IMR-90 (cell line): ENCODE results near the gene DSC3.

ENCODE experiments used
- BHLHE40 ChIP-seq: fragments of 150-350 bp; IDR thresholded peaks from 2 replicates; pipeline ENCODE4 v1.6.1; 2016; ENCODE audit warnings: mild to moderate bottlenecking, low read depth, low read length
- FOS ChIP-seq: fragments of 150-350 bp; IDR thresholded peaks from 2 replicates; pipeline ENCODE4 v1.6.1; 2016; ENCODE audit warnings: low read depth, low read length
- MAZ ChIP-seq: IDR thresholded peaks from 2 replicates; pipeline ENCODE4 v1.6.1; 2012; ENCODE audit warnings: low read depth, mild to moderate bottlenecking, low read length, improper control_type of control experiment, moderate library complexity, borderline replicate concordance
- MXI1 ChIP-seq: IDR thresholded peaks from 2 replicates; pipeline ENCODE4 v1.6.1; 2012; ENCODE audit warnings: low read depth, mild to moderate bottlenecking, low read length, moderate library complexity, borderline replicate concordance
- POLR2A ChIP-seq: IDR thresholded peaks from 2 replicates; pipeline ENCODE4 v1.6.1; 2012; ENCODE audit warnings: mild to moderate bottlenecking, low read depth, low read length
- RAD21 ChIP-seq: IDR thresholded peaks from 2 replicates; pipeline ENCODE4 v1.6.1; 2012; ENCODE audit warnings: low read length, improper control_type of control experiment
- RFX5 ChIP-seq: IDR thresholded peaks from 2 replicates; pipeline ENCODE4 v1.8.0; 2012; ENCODE audit warnings: low read depth, mild to moderate bottlenecking, low read length, moderate library complexity
- SMC3 ChIP-seq: fragments of 150-350 bp; IDR thresholded peaks from 2 replicates; pipeline ENCODE4 v1.6.1; 2016; ENCODE audit warnings: low read depth, mild to moderate bottlenecking, antibody characterized with exemption, low read length, moderate library complexity
- TF ChIP-seq, protein P1 (sequence below): conservative IDR thresholded peaks from 2 replicates; pipeline ENCODE4 v1.5.1; 2012; ENCODE audit warnings: mild to moderate bottlenecking, low read depth, low read length, improper control_type of control experiment
- TF ChIP-seq, protein P2 (sequence below): fragments of 150-350 bp; IDR thresholded peaks from 2 replicates; pipeline ENCODE4 v1.6.1; 2017; ENCODE audit warnings: mild to moderate bottlenecking, antibody characterized with exemption, low read length, low read depth
- TF ChIP-seq, protein P3 (sequence below): fragments of 150-350 bp; IDR thresholded peaks from 2 replicates; pipeline ENCODE4 v1.6.1; 2016; ENCODE audit warnings: low read depth, mild to moderate bottlenecking, low read length, moderate library complexity, borderline replicate concordance

DNA sequence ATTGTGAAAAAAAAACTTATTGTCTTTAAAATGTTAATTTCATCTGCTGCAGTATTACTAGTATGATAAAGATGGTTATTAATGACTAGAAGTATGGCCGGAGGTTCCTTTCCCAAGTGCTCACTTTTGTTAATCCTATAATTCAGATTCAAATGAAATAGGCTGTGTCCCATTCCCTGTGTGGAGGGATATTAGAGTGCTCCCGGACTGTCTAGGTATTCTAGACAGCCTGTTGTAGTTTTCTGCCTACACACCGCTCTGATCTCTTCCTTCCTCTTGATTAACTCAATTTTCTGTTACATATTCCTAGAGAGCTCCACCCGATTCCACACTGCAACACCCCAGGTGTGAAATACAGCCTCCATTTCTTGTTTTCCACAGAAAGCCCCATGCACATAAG, 15.4 kb upstream of the DSC3 start:
- TF ChIP-seq, protein P1, sequence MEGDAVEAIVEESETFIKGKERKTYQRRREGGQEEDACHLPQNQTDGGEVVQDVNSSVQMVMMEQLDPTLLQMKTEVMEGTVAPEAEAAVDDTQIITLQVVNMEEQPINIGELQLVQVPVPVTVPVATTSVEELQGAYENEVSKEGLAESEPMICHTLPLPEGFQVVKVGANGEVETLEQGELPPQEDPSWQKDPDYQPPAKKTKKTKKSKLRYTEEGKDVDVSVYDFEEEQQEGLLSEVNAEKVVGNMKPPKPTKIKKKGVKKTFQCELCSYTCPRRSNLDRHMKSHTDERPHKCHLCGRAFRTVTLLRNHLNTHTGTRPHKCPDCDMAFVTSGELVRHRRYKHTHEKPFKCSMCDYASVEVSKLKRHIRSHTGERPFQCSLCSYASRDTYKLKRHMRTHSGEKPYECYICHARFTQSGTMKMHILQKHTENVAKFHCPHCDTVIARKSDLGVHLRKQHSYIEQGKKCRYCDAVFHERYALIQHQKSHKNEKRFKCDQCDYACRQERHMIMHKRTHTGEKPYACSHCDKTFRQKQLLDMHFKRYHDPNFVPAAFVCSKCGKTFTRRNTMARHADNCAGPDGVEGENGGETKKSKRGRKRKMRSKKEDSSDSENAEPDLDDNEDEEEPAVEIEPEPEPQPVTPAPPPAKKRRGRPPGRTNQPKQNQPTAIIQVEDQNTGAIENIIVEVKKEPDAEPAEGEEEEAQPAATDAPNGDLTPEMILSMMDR: no peak
- TF ChIP-seq MXI1: no peak
- no peak for TF ChIP-seq BHLHE40
- TF ChIP-seq, protein P2, sequence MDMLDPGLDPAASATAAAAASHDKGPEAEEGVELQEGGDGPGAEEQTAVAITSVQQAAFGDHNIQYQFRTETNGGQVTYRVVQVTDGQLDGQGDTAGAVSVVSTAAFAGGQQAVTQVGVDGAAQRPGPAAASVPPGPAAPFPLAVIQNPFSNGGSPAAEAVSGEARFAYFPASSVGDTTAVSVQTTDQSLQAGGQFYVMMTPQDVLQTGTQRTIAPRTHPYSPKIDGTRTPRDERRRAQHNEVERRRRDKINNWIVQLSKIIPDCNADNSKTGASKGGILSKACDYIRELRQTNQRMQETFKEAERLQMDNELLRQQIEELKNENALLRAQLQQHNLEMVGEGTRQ: no peak
- no peak for TF ChIP-seq POLR2A
- TF ChIP-seq FOS: no peak
- TF ChIP-seq RAD21: no peak
- TF ChIP-seq RFX5: no peak
- TF ChIP-seq MAZ: no peak
- TF ChIP-seq, protein P3, sequence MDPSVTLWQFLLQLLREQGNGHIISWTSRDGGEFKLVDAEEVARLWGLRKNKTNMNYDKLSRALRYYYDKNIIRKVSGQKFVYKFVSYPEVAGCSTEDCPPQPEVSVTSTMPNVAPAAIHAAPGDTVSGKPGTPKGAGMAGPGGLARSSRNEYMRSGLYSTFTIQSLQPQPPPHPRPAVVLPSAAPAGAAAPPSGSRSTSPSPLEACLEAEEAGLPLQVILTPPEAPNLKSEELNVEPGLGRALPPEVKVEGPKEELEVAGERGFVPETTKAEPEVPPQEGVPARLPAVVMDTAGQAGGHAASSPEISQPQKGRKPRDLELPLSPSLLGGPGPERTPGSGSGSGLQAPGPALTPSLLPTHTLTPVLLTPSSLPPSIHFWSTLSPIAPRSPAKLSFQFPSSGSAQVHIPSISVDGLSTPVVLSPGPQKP: no peak
- TF ChIP-seq SMC3: no peak
